ENCODE results near the gene PRR33.

PRR33 gene

DNA sequence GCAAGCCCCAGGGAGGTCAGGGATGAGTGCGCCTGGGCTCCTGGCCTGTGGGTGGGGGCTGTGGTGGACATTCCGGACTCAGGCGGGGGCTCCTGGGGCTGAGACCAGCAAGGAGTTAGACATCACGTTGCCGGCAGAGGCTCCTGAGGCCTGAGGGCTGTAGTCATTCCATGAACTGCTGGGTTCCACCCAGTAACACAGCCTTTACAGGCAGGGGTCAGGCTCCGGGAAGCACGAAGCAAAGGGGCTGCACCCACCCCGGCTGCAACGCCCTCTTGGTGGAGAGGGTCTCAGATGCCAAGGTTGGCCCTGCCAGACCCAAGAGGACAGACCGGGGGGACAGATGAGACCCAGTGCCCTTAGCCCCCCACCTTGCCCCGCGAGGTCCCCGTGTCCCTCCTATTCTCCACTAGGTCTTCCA, 36.8 kb upstream of the PRR33 start:
- H3K27ac ChIP-seq, result no peak overlapping the region
- DNase-seq, result no peak
- TF ChIP-seq CTCF (IDR thresholded peaks at IDR 0.05; ENCODE audit: low read depth, low read length), result no peak
- no peaks in the 10 kb centered on the region for H3K9me3 ChIP-seq (ENCODE audit: severe bottlenecking)
- H3K36me3 ChIP-seq, result no peaks in the 10 kb centered on the region
- peaks cover 70% of the 10 kb centered on the region for H3K27me3 ChIP-seq (ENCODE audit: insufficient read depth, low read depth, severe bottlenecking)
- no peak overlapping the region for H3K4me3 ChIP-seq (ENCODE audit: low read depth, low read length)

GRCh38 chr11:1927848-1928469, 36.3 kb upstream of the PRR33 start:
- H3K9me3 ChIP-seq (ENCODE audit: severe bottlenecking), result no peaks in the 10 kb centered on the region
- TF ChIP-seq CTCF (IDR thresholded peaks at IDR 0.05; ENCODE audit: low read depth, low read length), result no peak
- no peak overlapping the region for H3K27ac ChIP-seq
- no peaks in the 10 kb centered on the region for H3K36me3 ChIP-seq
- peaks cover 71% of the 10 kb centered on the region for H3K27me3 ChIP-seq (ENCODE audit: insufficient read depth, low read depth, severe bottlenecking)
- no peak overlapping the region for H3K4me3 ChIP-seq (ENCODE audit: low read depth, low read length)
- peak; percentile 3 for DNase-seq

DNA sequence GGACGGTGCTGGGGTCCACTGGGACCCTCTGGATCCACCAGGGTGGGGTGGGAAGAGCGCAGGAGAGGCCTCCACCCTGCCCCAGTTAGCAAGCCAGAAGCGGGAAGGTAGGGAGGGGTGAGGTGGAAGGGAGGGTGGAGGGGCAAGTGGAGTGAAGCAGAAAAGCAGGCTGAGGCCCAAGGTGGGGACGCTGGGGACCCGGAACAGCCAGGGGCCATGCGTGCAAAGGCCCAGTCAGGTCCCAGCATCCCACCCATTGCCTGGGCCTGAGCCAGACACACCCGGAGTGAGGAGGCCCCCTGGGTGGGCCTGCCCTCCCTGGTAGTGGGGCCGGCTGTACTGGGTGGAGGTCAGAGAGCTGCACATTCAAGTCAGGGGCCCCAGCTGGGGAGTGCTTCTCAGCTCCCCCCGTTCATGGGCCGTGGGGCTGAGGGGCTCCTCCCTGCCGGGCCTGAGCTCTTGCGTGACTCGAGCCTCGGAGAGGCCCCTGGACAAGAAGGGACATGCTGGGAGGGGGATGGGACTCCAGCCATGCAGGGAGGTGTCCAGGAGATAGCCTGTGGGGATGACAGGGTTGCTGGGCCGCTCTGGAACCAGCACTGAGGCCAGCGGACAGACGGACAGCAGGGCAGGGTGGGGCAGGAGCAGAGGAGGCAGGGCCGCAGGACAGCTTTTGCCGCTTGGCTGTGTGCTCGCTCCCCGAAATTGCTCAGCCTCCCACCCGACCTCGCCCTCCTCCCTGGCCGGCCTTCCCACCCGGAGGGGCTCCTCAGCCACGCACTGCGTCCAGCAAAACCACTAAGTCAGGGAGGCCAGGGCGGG, 35.5 kb upstream of the PRR33 start:
- Histone ChIP-seq H3K36me3 (no peaks in the 10 kb centered on the region), H3K9me3 (ENCODE audit: severe bottlenecking) (no peaks in the 10 kb centered on the region), H3K27ac (no peak overlapping the region), H3K4me3 (ENCODE audit: low read depth, low read length) (no peak overlapping the region), H3K27me3 (ENCODE audit: insufficient read depth, low read depth, severe bottlenecking) (peaks cover 76% of the 10 kb centered on the region)
- TF ChIP-seq CTCF (IDR thresholded peaks at IDR 0.05; ENCODE audit: low read depth, low read length), result no peak
- no peak for DNase-seq

GRCh38 chr11:1926156-1927025, 34.7 kb upstream of the PRR33 start:
- H3K27ac ChIP-seq, result no peak overlapping the region
- DNase-seq, result no peak
- no peaks in the 10 kb centered on the region for H3K9me3 ChIP-seq (ENCODE audit: severe bottlenecking)
- no peak for TF ChIP-seq CTCF (IDR thresholded peaks at IDR 0.05; ENCODE audit: low read depth, low read length)
- no peak overlapping the region for H3K4me3 ChIP-seq (ENCODE audit: low read depth, low read length)
- no peaks in the 10 kb centered on the region for H3K36me3 ChIP-seq
- peaks cover 79% of the 10 kb centered on the region for H3K27me3 ChIP-seq (ENCODE audit: insufficient read depth, low read depth, severe bottlenecking)

DNA sequence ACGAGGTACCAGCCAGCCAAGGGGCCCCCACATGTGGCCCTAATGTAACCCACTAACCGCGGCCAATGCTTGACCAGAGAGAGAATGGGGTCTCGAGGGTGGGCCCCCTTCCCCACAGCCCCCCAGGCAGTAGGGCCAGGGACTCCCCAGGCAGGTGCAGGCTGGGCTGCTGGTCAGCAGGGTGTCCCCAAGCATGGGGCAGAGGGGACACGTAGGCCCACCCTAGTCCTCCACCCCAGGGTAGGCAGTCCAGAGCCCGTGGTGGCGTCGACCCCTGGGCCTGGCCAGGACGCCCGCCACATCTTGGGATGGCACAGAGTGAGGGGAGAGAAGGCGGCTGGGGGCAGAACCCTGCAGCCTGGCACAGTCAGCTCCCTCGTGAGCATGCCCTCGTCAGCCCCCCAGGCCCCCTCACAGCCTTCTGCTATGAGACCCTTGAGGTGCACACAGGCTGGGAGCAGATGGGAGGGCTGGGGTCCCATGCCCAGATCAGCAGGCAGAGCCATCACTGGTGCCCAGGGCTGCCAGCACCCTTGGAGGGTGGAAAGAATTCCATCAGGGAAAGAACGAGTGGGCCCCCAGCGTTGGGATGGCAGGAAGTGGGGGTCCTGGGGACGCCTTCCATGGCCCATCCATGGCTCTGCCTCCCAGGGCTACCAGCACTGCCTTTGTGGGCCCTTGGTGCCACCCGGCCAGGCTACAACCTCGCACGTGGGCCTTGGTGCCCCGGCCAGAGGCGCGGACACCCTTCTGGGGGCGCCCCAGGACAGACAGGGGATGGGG, 33.9 kb upstream of the PRR33 start:
- H3K27me3 ChIP-seq (ENCODE audit: insufficient read depth, low read depth, severe bottlenecking), result peaks cover 77% of the 10 kb centered on the region
- H3K36me3 ChIP-seq, result no peaks in the 10 kb centered on the region
- no peak overlapping the region for H3K27ac ChIP-seq
- H3K9me3 ChIP-seq (ENCODE audit: severe bottlenecking), result no peaks in the 10 kb centered on the region
- TF ChIP-seq CTCF (IDR thresholded peaks at IDR 0.05; ENCODE audit: low read depth, low read length), result no peak
- no peak overlapping the region for H3K4me3 ChIP-seq (ENCODE audit: low read depth, low read length)
- DNase-seq, result no peak

All from WERI-Rb-1 (cell line).